Mesothelial cell of epicardium (in vitro differentiated cells): Measurements from ENCODE around the gene RNF25. TPM values are rescaled to one million over a fixed set of nuclear protein-coding genes. Genes with fewer than 3 reads are reported as not detected.

ENCODE experiments used
- DNase-seq, 2 experiments: peaks; one replicate each; pipeline ENCODE4 v3.0.0; 2021; ENCODE audit warnings: low spot score in 2 of 2; ENCODE audit not compliant: unreplicated experiment in 2 of 2
- H3K27ac Mint-ChIP-seq: 2 replicates; pipeline ENCODE4 v1.8.0; 2021; ENCODE audit warnings: mixed read lengths
- H3K27me3 Mint-ChIP-seq: 2 replicates; pipeline ENCODE4 v1.8.0; 2021; ENCODE audit warnings: low read depth, mixed read lengths
- H3K36me3 Mint-ChIP-seq: 2 replicates; pipeline ENCODE4 v1.8.0; 2021; ENCODE audit warnings: mixed read lengths
- H3K4me1 Mint-ChIP-seq: 2 replicates; pipeline ENCODE4 v1.8.0; 2021; ENCODE audit warnings: mixed read lengths
- H3K4me3 Mint-ChIP-seq: 2 replicates; pipeline ENCODE4 v1.8.0; 2021; ENCODE audit warnings: mild to moderate bottlenecking, moderate library complexity, mixed read lengths
- H3K9me3 Mint-ChIP-seq: 2 replicates; pipeline ENCODE4 v1.8.0; 2021; ENCODE audit warnings: mixed read lengths
- CTCF ChIP-seq: fragments of 200-600 bp; sonication (generic); IDR thresholded peaks from one replicate; pipeline ENCODE4 v1.5.0; 2021; ENCODE audit warnings: antibody characterized with exemption; ENCODE audit not compliant: unreplicated experiment
- total RNA-seq: library from RNA; stranded (reverse); gene quantifications from 3 replicates; pipeline ENCODE4 v1.2.1, GENCODE V29; 2021

The RNF25 gene
- 21.6 to 26.5 TPM (median 21.8 TPM) in 3 replicates for total RNA-seq

GRCh38 chr2:218671654-218672566 is at the start of gene RNF25, which contains the start of gene STK36:
RNF25 (minus strand) TSS chr2:218672002; CDS start chr2:218671970, 32 bp downstream.
STK36 (plus strand) TSS chr2:218672086; CDS start chr2:218672830, 744 bp downstream.
- Mint-ChIP-seq H3K9me3 (no peaks in the 10 kb centered on the region), H3K27ac (peak within 1 kb of the TSS; percentile 97), H3K27me3 (no peaks in the 10 kb centered on the region), H3K4me3 (peak within 1 kb of the TSS; percentile 97), H3K4me1 (peaks cover 20% of the 10 kb centered on the region), H3K36me3 (peaks cover 15% of the 10 kb centered on the region)
- peak; percentile 53 to 80 for DNase-seq
- no peak for TF ChIP-seq CTCF

GRCh38 chr2:218721488-218721887 is 49.7 kb upstream of the RNF25 start:
- no peak overlapping the region for H3K27ac Mint-ChIP-seq
- no peak for DNase-seq
- H3K4me3 Mint-ChIP-seq: no peak overlapping the region
- H3K4me1 Mint-ChIP-seq: peaks cover 19% of the 10 kb centered on the region
- no peaks in the 10 kb centered on the region for H3K27me3 Mint-ChIP-seq
- TF ChIP-seq CTCF: no peak
- peaks cover 7% of the 10 kb centered on the region for H3K9me3 Mint-ChIP-seq
- peaks cover 21% of the 10 kb centered on the region for H3K36me3 Mint-ChIP-seq

GRCh38 chr2:218720048-218721041 is 48.5 kb upstream of the RNF25 start:
- no peak overlapping the region for H3K4me3 Mint-ChIP-seq
- no peaks in the 10 kb centered on the region for H3K27me3 Mint-ChIP-seq
- H3K4me1 Mint-ChIP-seq: peaks cover 19% of the 10 kb centered on the region
- H3K27ac Mint-ChIP-seq: no peak overlapping the region
- no peaks in the 10 kb centered on the region for H3K9me3 Mint-ChIP-seq
- DNase-seq: no peak
- H3K36me3 Mint-ChIP-seq: peaks cover 18% of the 10 kb centered on the region
- no peak for TF ChIP-seq CTCF

GRCh38 chr2:218719457-218719856 is 47.7 kb upstream of the RNF25 start:
- no peak for DNase-seq
- H3K4me3 Mint-ChIP-seq: no peak overlapping the region
- H3K27ac Mint-ChIP-seq: no peak overlapping the region
- no peak for TF ChIP-seq CTCF
- peaks cover 18% of the 10 kb centered on the region for H3K36me3 Mint-ChIP-seq
- H3K9me3 Mint-ChIP-seq: no peaks in the 10 kb centered on the region
- H3K27me3 Mint-ChIP-seq: no peaks in the 10 kb centered on the region
- peaks cover 19% of the 10 kb centered on the region for H3K4me1 Mint-ChIP-seq

GRCh38 chr2:218718058-218718457 is 46.3 kb upstream of the RNF25 start:
- DNase-seq: no peak
- H3K27me3 Mint-ChIP-seq: no peaks in the 10 kb centered on the region
- H3K4me1 Mint-ChIP-seq: peaks cover 19% of the 10 kb centered on the region
- no peak overlapping the region for H3K27ac Mint-ChIP-seq
- H3K4me3 Mint-ChIP-seq: no peak overlapping the region
- H3K9me3 Mint-ChIP-seq: no peaks in the 10 kb centered on the region
- H3K36me3 Mint-ChIP-seq: peaks cover 18% of the 10 kb centered on the region
- TF ChIP-seq CTCF: no peak
